Fibroblast of lung (primary cell): ENCODE data around the gene SYNDIG1. TPM values are rescaled to one million over a fixed set of nuclear protein-coding genes. Genes with fewer than 3 reads are reported as not detected.

Experiments used
- DNase-seq, 2 donors: peaks; one replicate each; pipeline versions ENCODE4 v3.0.0 to v3.0.0-alpha.2; 2010; ENCODE audit warnings: low read depth in 2 of 2
- H2AFZ ChIP-seq: 2 replicates; pipeline ENCODE4 v1.5.1; 2012; ENCODE audit warnings: low read length, control low read depth, inconsistent platforms
- H3K27ac ChIP-seq: 2 replicates; pipeline ENCODE4 v1.5.1; 2011; ENCODE audit warnings: low read length, control low read depth; ENCODE audit not compliant: insufficient read depth
- H3K27me3 ChIP-seq: 2 replicates; pipeline ENCODE4 v1.5.1; 2011; ENCODE audit warnings: mild to moderate bottlenecking, low read length; ENCODE audit not compliant: control insufficient read depth, insufficient read depth
- H3K36me3 ChIP-seq: 2 replicates; pipeline ENCODE4 v1.5.1; 2011; ENCODE audit warnings: low read length; ENCODE audit not compliant: control insufficient read depth, insufficient read depth
- H3K4me1 ChIP-seq: 2 replicates; pipeline ENCODE4 v1.5.1; 2011; ENCODE audit warnings: low read length; ENCODE audit not compliant: control insufficient read depth, insufficient read depth; ENCODE audit errors: extremely low read depth
- H3K4me2 ChIP-seq: 2 replicates; pipeline ENCODE4 v1.5.1; 2011; ENCODE audit warnings: low read length, control low read depth; ENCODE audit not compliant: insufficient read depth; ENCODE audit errors: extremely low read depth
- H3K4me3 ChIP-seq, 4 experiments: fragments of 200-600 bp in 1 of 4; sonication (generic) in 1 of 4; replicated peaks in 1 of 4; 2 replicates each; pipeline ENCODE4 v1.5.1; 2011 to 2016; ENCODE audit warnings: low read length in 4 of 4, low read depth in 3 of 4, mild to moderate bottlenecking in 3 of 4, control low read depth in 2 of 4, inconsistent platforms in 1 of 4, mixed read lengths in 1 of 4; ENCODE audit not compliant: insufficient read depth in 1 of 4; ENCODE audit errors: control extremely low read depth in 1 of 4
- H3K79me2 ChIP-seq: 2 replicates; pipeline ENCODE4 v1.5.1; 2012; ENCODE audit warnings: mild to moderate bottlenecking, low read length, inconsistent platforms; ENCODE audit not compliant: control insufficient read depth, insufficient read depth
- H3K9ac ChIP-seq: 2 replicates; pipeline ENCODE4 v1.5.1; 2011; ENCODE audit warnings: mild to moderate bottlenecking, low read length, control low read depth; ENCODE audit not compliant: insufficient read depth
- H3K9me3 ChIP-seq: 2 replicates; pipeline ENCODE4 v1.5.1; 2012; ENCODE audit warnings: low read depth, low read length; ENCODE audit not compliant: control insufficient read depth, insufficient read depth
- H4K20me1 ChIP-seq: 2 replicates; pipeline ENCODE4 v1.5.1; 2011; ENCODE audit warnings: low read length; ENCODE audit not compliant: control insufficient read depth, insufficient read depth; ENCODE audit errors: extremely low read depth
- EZH2 ChIP-seq: IDR thresholded peaks from 2 replicates; pipeline ENCODE4 v1.5.1; 2012; ENCODE audit warnings: low read length, control low read depth, mild to moderate bottlenecking; ENCODE audit errors: missing control alignments
- polyA plus RNA-seq, 2 donors: library from polyadenylated mRNA; depleted of rRNA in 1 of 2; stranded (reverse) in 1 of 2; unstranded in 1 of 2; fragments of >200 nt; gene quantifications; 2 replicates each; pipeline ENCODE4 v1.2.1, GENCODE V29; 2011 to 2012; ENCODE audit warnings: missing spikeins in 1 of 2
- total RNA-seq: library from RNA; depleted of rRNA; stranded (reverse); fragments of >200 nt; gene quantifications from 2 replicates; pipeline ENCODE4 v1.2.1, GENCODE V29; 2014
- TF ChIP-seq, protein P1 (sequence below), 2 donors: IDR thresholded peaks in 1 of 2; conservative IDR thresholded peaks in 1 of 2; 1 replicate in 1 of 2; 2 replicates in 1 of 2; pipeline ENCODE4 v1.5.1; 2011 to 2012; ENCODE audit warnings: low read length in 2 of 2, control low read depth in 1 of 2, inconsistent platforms in 1 of 2, low read depth in 1 of 2, mild to moderate bottlenecking in 1 of 2

The SYNDIG1 gene
- total and polyA plus RNA-seq, 2 donors (not counting 1 experiment from before 2014, with no cell fraction given) = 0.02 to 0.17 TPM

DNA sequence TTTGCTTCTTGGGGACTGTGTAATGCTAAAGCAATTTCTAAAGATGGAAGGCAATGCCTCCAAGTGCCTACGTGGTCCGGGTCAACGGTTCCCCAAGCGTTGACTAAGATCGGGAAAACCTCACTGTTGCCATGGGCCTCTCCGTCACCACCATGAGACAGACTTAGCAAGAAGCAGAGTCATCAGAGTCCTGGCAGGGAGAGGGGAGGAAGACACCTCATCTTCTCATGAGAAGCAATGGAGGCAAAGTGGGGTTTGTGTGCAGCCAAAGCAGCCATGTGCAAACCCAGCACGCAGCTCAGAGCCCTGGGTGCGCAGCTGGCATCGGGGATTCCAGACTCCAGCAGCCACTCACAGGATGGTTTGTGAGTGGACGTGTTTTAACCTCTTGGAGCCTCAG lies 111.4 kb downstream of the SYNDIG1 start:
- Histone ChIP-seq H3K9ac (no peak overlapping the region), H3K9me3 (no peaks in the 10 kb centered on the region), H3K27me3 (no peaks in the 10 kb centered on the region), H4K20me1 (no peaks in the 10 kb centered on the region), H3K4me2 (no peak overlapping the region), H3K36me3 (no peaks in the 10 kb centered on the region), H3K4me3 (no peak overlapping the region), H3K4me1 (no peaks in the 10 kb centered on the region), H3K79me2 (no peaks in the 10 kb centered on the region), H2AFZ (no peak overlapping the region), H3K27ac (no peak overlapping the region)
- TF ChIP-seq EZH2 = no peak
- TF ChIP-seq, protein P1, sequence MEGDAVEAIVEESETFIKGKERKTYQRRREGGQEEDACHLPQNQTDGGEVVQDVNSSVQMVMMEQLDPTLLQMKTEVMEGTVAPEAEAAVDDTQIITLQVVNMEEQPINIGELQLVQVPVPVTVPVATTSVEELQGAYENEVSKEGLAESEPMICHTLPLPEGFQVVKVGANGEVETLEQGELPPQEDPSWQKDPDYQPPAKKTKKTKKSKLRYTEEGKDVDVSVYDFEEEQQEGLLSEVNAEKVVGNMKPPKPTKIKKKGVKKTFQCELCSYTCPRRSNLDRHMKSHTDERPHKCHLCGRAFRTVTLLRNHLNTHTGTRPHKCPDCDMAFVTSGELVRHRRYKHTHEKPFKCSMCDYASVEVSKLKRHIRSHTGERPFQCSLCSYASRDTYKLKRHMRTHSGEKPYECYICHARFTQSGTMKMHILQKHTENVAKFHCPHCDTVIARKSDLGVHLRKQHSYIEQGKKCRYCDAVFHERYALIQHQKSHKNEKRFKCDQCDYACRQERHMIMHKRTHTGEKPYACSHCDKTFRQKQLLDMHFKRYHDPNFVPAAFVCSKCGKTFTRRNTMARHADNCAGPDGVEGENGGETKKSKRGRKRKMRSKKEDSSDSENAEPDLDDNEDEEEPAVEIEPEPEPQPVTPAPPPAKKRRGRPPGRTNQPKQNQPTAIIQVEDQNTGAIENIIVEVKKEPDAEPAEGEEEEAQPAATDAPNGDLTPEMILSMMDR (conservative IDR thresholded peaks at IDR 0.05 in 1 of 2, IDR thresholded peaks at IDR 0.05 in 1 of 2; ENCODE audit: low read depth in 1 of 2, low read length in 2 of 2) = no peak
- no peak for DNase-seq

DNA sequence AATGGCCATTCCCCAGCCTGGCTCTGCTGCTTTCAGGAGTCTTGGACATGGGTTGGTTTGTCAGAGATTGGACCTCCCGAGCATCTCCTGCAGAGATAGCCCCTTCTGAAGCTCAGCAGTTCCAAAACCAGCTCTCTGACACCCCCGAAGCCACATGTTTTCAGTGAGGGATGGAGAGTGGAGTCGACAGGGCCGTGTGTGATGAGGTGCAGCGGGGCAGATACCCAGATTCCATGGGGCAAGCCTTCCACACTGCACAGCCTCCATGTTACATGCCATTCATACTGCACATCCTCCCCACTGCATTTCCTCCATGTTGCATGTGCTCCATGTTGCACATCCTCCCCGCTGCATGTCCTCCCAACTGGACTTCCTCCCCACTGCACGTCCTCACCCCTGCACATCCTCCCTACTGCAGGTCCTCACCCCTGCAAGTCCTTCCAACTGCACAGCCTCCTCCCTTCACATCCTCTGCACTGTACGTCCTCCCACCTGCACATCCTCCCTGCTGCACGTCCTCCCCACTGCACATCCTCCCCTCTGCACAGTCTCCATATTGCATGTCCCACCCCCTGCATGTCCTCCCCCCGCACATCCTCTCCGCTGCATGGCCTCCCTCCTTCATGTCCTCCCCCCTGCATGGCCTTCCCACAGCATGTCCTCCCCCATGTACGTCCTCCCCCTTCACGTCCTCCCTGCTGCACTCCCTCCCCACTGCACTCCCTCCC lies 112.2 kb downstream of the SYNDIG1 start:
- H3K4me3 ChIP-seq = no peak overlapping the region
- no peak overlapping the region for H3K27ac ChIP-seq
- H3K4me2 ChIP-seq = no peak overlapping the region
- H3K9me3 ChIP-seq = no peaks in the 10 kb centered on the region
- no peaks in the 10 kb centered on the region for H3K79me2 ChIP-seq
- no peaks in the 10 kb centered on the region for H3K36me3 ChIP-seq
- H3K27me3 ChIP-seq = no peaks in the 10 kb centered on the region
- DNase-seq = no peak
- H3K4me1 ChIP-seq = no peaks in the 10 kb centered on the region
- no peaks in the 10 kb centered on the region for H4K20me1 ChIP-seq
- no peak for TF ChIP-seq EZH2
- TF ChIP-seq, protein P1 (conservative IDR thresholded peaks at IDR 0.05 in 1 of 2, IDR thresholded peaks at IDR 0.05 in 1 of 2; ENCODE audit: low read depth in 1 of 2, low read length in 2 of 2) = no peak
- no peak overlapping the region for H3K9ac ChIP-seq
- H2AFZ ChIP-seq = no peak overlapping the region

DNA sequence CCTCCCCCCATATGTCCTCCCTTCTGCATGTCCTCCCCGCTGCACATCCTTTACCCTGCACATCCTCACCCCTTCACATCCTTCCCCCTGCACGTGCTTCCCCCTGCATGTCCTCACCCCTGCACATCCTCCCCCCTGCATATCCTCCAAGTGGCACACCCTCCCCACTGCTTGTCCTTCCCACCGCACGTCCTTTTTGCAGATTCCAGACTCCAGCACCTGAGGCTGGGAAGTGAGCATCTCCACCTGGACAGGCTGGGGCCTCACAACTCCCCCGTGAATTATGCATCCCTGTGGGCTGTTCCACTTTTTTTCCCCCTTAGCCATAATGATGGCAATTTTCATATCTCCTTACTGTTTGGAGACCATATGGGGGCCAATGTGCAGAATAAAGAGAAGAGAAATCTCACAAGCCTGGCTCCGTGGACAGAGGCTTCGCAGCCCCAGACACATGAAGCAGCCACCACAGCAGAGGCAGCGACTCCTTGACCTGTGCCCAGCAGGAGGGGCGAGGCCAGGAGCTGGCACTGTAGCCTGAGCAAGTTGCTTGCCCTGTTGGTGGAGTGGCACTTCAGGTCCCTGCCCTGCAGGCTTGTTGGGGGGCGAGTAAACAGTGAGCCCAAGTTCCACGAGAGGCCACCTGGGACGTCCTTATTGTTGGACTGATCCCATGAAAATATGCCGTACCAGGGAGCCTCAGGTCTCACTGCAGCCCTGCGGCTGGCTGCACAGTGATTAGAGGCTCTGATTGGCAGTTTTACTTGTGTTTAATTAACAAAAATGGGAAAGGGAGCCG lies 113.1 kb downstream of the SYNDIG1 start:
- TF ChIP-seq, protein P1 (conservative IDR thresholded peaks at IDR 0.05 in 1 of 2, IDR thresholded peaks at IDR 0.05 in 1 of 2; ENCODE audit: low read depth in 1 of 2, low read length in 2 of 2) = no peak
- TF ChIP-seq EZH2 = no peak
- Histone ChIP-seq H3K9ac (no peak overlapping the region), H4K20me1 (no peaks in the 10 kb centered on the region), H3K36me3 (no peaks in the 10 kb centered on the region), H3K4me2 (no peak overlapping the region), H3K9me3 (no peaks in the 10 kb centered on the region), H3K27me3 (no peaks in the 10 kb centered on the region), H3K4me1 (no peaks in the 10 kb centered on the region), H3K4me3 (no peak overlapping the region), H2AFZ (no peak overlapping the region), H3K27ac (no peak overlapping the region), H3K79me2 (no peaks in the 10 kb centered on the region)
- no peak for DNase-seq
